ENCODE results near the gene PPP2R2D. TPM values are rescaled to one million over a fixed set of nuclear protein-coding genes. Genes with fewer than 3 reads are reported as not detected.
"Not testable (repeated sequence)": the region's sequence is repeated elsewhere in the genome, so short reads cannot be mapped to it uniquely, and the experiment has no call there.

Gene PPP2R2D
- polyA plus RNA-seq, 1 donor (not counting 4 experiments of a cell fraction or from before 2014, with no cell fraction given), result 49.1 TPM

- H3K36me3 ChIP-seq (ENCODE audit: control insufficient read depth in 2 of 2, extremely low read depth in 1 of 2, insufficient read depth in 2 of 2, low read length in 2 of 2), result no peaks in the 10 kb centered on the region
Measured at GRCh38 chr10:131882151-131882550, 18.7 kb upstream of the PPP2R2D start.

GRCh38 chr10:131882590-131883451 is 18.0 kb upstream of the PPP2R2D start:
- no peaks in the 10 kb centered on the region for H4K20me1 ChIP-seq (ENCODE audit: control insufficient read depth, extremely low read depth, insufficient read depth, low read length)
- no peaks in the 10 kb centered on the region for H3K79me2 ChIP-seq (ENCODE audit: control insufficient read depth, insufficient read depth, low read length)
- no peaks in the 10 kb centered on the region for H3K9me1 ChIP-seq (ENCODE audit: control insufficient read depth, extremely low read depth, insufficient read depth, low read length)
- TF ChIP-seq EZH2 (IDR thresholded peaks at IDR 0.05; ENCODE audit: low read length) (no peak), CTCF (optimal IDR thresholded peaks at IDR 0.05 in 1 of 3, IDR thresholded peaks at IDR 0.05 in 1 of 3, conservative IDR thresholded peaks at IDR 0.05 in 1 of 3; ENCODE audit: extremely low read depth in 1 of 3, insufficient read depth in 2 of 3, low read length in 3 of 3) (no peak)
- no peaks in the 10 kb centered on the region for H3K9me3 ChIP-seq (ENCODE audit: control insufficient read depth, low read depth, low read length)
- H3K4me3 ChIP-seq (ENCODE audit: control insufficient read depth in 2 of 3, extremely low read depth in 1 of 3, insufficient read depth in 2 of 3, low read depth in 1 of 3, low read length in 3 of 3), result no peak overlapping the region
- no peak overlapping the region for H3K4me2 ChIP-seq (ENCODE audit: control insufficient read depth, extremely low read depth, insufficient read depth, low read depth, low read length)
- H3K4me1 ChIP-seq (ENCODE audit: control insufficient read depth, extremely low read depth, insufficient read depth, low read length), result peaks cover 8% of the 10 kb centered on the region
- DNase-seq (ENCODE audit: low read depth, low spot score), result no peak
- dilution Hi-C loops (cut with MboI; ENCODE audit: extremely low pct_ligation_motif_present, low sequenced_read_pairs), result no loop called here
- no peak for FAIRE-seq
- H3K9ac ChIP-seq (ENCODE audit: control insufficient read depth, extremely low read depth, insufficient read depth, low read length), result no peak overlapping the region
- no peaks in the 10 kb centered on the region for H3K36me3 ChIP-seq (ENCODE audit: control insufficient read depth in 2 of 2, extremely low read depth in 1 of 2, insufficient read depth in 2 of 2, low read length in 2 of 2)
- no peak overlapping the region for H3K27ac ChIP-seq (ENCODE audit: control insufficient read depth, insufficient read depth, low read length)
- H3K27me3 ChIP-seq (ENCODE audit: control insufficient read depth, extremely low read depth, insufficient read depth, low read length), result no peaks in the 10 kb centered on the region
- no peak overlapping the region for H2AFZ ChIP-seq (ENCODE audit: control insufficient read depth, low read length)

More at GRCh38 chr10:131882151-131882550, 18.7 kb upstream of the PPP2R2D start:
- no peak for FAIRE-seq
- no peak overlapping the region for H2AFZ ChIP-seq (ENCODE audit: control insufficient read depth, low read length)
- no peaks in the 10 kb centered on the region for H4K20me1 ChIP-seq (ENCODE audit: control insufficient read depth, extremely low read depth, insufficient read depth, low read length)
- H3K27ac ChIP-seq (ENCODE audit: control insufficient read depth, insufficient read depth, low read length), result no peak overlapping the region
- H3K4me1 ChIP-seq (ENCODE audit: control insufficient read depth, extremely low read depth, insufficient read depth, low read length), result peaks cover 3% of the 10 kb centered on the region
- dilution Hi-C loops (cut with MboI; ENCODE audit: extremely low pct_ligation_motif_present, low sequenced_read_pairs), result no loop called here
- no peak overlapping the region for H3K4me2 ChIP-seq (ENCODE audit: control insufficient read depth, extremely low read depth, insufficient read depth, low read depth, low read length)
- TF ChIP-seq EZH2 (IDR thresholded peaks at IDR 0.05; ENCODE audit: low read length), result no peak
- TF ChIP-seq CTCF (optimal IDR thresholded peaks at IDR 0.05 in 1 of 3, IDR thresholded peaks at IDR 0.05 in 1 of 3, conservative IDR thresholded peaks at IDR 0.05 in 1 of 3; ENCODE audit: extremely low read depth in 1 of 3, insufficient read depth in 2 of 3, low read length in 3 of 3), result no peak
- no peaks in the 10 kb centered on the region for H3K27me3 ChIP-seq (ENCODE audit: control insufficient read depth, extremely low read depth, insufficient read depth, low read length)
- no peaks in the 10 kb centered on the region for H3K79me2 ChIP-seq (ENCODE audit: control insufficient read depth, insufficient read depth, low read length)
- H3K9me1 ChIP-seq (ENCODE audit: control insufficient read depth, extremely low read depth, insufficient read depth, low read length), result no peaks in the 10 kb centered on the region
- H3K4me3 ChIP-seq (ENCODE audit: control insufficient read depth in 2 of 3, extremely low read depth in 1 of 3, insufficient read depth in 2 of 3, low read depth in 1 of 3, low read length in 3 of 3), result no peak overlapping the region
- no peak overlapping the region for H3K9ac ChIP-seq (ENCODE audit: control insufficient read depth, extremely low read depth, insufficient read depth, low read length)
- DNase-seq (ENCODE audit: low read depth, low spot score), result no peak
- no peaks in the 10 kb centered on the region for H3K9me3 ChIP-seq (ENCODE audit: control insufficient read depth, low read depth, low read length)

- DNase-seq (ENCODE audit: low read depth, low spot score); H3K79me2 ChIP-seq (ENCODE audit: control insufficient read depth, insufficient read depth, low read length); H3K9me1 ChIP-seq (ENCODE audit: control insufficient read depth, extremely low read depth, insufficient read depth, low read length); H4K20me1 ChIP-seq (ENCODE audit: control insufficient read depth, extremely low read depth, insufficient read depth, low read length); H2AFZ ChIP-seq (ENCODE audit: control insufficient read depth, low read length); H3K9me3 ChIP-seq (ENCODE audit: control insufficient read depth, low read depth, low read length); H3K36me3 ChIP-seq (ENCODE audit: control insufficient read depth in 2 of 2, extremely low read depth in 1 of 2, insufficient read depth in 2 of 2, low read length in 2 of 2); H3K27me3 ChIP-seq (ENCODE audit: control insufficient read depth, extremely low read depth, insufficient read depth, low read length); dilution Hi-C loops (cut with MboI; ENCODE audit: extremely low pct_ligation_motif_present, low sequenced_read_pairs); H3K4me3 ChIP-seq (ENCODE audit: control insufficient read depth in 2 of 3, extremely low read depth in 1 of 3, insufficient read depth in 2 of 3, low read depth in 1 of 3, low read length in 3 of 3); H3K9ac ChIP-seq (ENCODE audit: control insufficient read depth, extremely low read depth, insufficient read depth, low read length); H3K27ac ChIP-seq (ENCODE audit: control insufficient read depth, insufficient read depth, low read length); FAIRE-seq; H3K4me2 ChIP-seq (ENCODE audit: control insufficient read depth, extremely low read depth, insufficient read depth, low read depth, low read length): not testable (repeated sequence)
- H3K4me1 ChIP-seq (ENCODE audit: control insufficient read depth, extremely low read depth, insufficient read depth, low read length), result peaks cover 15% of the 10 kb centered on the region
Measured at GRCh38 chr10:131883621-131884393, 17.0 kb upstream of the PPP2R2D start.

Measured in keratinocyte (primary cell).